Measurements from ENCODE around the gene SOCS2.

GRCh38 chr12:93578221-93578620 is 5.7 kb downstream of the SOCS2 start:
- TF ChIP-seq CTCF (IDR thresholded peaks at IDR 0.05; ENCODE audit: low read depth, low read length), result no peak
- no peak for TF ChIP-seq EZH2phosphoT487 (IDR thresholded peaks at IDR 0.05; ENCODE audit: low read depth)
